ENCODE results near the gene C10orf62.
A peak's percentile ranks its signal among the peaks of the same experiment; 100 is the strongest.

C10orf62 gene

DNA sequence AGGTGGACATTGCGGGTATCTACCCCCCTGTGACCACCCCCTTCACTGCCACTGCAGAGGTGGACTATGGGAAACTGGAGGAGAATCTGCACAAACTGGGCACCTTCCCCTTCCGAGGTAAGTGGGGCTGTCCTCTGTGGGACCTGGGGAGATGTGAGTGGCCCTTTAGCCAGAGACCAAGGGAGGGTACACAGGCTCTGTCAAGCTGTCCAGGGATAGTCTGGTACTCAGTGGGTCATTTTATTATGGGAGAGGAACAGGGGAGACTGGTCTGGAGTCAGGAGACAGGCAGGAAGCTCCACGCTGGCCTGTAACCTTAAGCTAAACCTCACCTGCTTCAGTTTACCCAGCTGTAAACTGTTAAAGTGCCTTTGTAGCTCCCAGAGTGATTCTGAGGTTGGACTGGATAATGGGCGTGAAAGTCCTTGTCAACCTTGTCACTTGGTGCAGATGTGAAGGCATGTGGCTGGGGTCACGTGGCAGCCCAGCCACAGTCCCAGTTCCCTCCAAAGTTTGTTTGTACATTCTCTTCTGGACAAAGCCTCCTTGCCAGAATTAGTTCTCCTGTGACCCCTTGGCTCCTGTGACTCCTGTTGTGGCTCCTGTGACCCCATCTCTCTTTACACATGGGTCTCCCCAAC, 4.6 kb upstream of the C10orf62 start:
- DNase-seq (ENCODE audit: low spot score) = no peak

DNA sequence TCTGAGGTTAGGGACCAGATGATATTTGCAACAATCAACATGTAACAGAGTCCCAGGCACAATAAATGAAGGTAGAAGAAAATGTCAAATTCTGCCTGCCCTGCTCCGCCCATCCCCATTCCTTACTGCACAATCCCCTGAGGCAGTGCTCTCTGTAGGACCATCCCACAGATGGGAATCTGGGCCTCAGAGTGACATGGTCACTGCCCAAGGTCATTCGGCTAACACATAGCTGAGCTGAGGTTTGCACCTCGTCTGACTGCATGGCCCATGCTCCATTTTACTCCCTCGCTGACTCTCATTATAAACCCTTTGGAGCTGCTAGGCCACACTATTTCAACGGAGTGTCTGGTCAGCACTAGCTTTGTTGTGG, 4.1 kb upstream of the C10orf62 start:
- no peak for DNase-seq (ENCODE audit: low spot score)

GRCh38 chr10:97587183-97587582, 2.3 kb upstream of the C10orf62 start:
- DNase-seq (ENCODE audit: low spot score) = no peak

- no peak for DNase-seq (ENCODE audit: low spot score)
Measured at GRCh38 chr10:97590082-97590747, 694 bp downstream of the C10orf62 start.

DNA sequence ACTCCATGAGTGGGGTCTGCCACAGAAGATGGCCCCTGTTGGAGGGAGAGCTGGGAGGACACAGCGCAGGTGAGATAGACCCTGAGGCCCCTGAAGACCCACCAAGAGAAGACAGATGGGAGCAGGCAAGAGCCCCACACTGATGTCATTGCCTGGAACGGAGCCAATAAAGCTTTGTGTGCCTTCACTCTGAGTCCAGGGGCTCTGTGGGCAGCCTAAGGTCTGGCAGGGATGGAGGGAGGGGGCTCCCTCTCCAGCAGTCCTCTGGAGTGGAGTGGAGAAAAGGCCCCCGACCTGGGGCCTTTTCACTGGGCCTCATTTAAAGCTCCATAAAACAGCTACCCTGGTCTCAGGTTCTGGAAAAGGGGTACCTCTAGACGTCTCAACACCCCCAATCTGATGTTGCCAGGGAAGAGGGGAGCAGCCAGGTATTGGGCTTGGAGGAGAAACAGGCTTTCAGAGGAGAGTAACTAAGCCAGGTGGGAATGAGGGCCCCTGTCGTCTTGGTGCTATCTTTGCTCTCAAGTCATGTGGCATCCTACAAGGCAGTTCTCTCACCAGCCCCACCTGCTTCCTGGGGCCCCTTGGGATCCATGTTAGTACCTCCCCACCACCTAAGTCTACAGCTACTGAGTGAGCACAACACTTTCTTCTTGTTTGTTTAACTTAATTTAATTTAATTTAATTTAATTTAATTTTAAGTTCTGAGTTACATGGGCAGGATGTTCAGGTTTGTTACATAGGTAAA, 1.4 kb downstream of the C10orf62 start:
- DNase-seq (ENCODE audit: low spot score) = peak; percentile 29

GRCh38 chr10:97593421-97593820, 3.9 kb downstream of the C10orf62 start:
- DNase-seq (ENCODE audit: low spot score) = no peak

GRCh38 chr10:97596101-97597082, 6.9 kb downstream of the C10orf62 start:
- no peak for DNase-seq (ENCODE audit: low spot score)

GRCh38 chr10:97597778-97598177, 8.3 kb downstream of the C10orf62 start:
- no peak for DNase-seq (ENCODE audit: low spot score)

DNA sequence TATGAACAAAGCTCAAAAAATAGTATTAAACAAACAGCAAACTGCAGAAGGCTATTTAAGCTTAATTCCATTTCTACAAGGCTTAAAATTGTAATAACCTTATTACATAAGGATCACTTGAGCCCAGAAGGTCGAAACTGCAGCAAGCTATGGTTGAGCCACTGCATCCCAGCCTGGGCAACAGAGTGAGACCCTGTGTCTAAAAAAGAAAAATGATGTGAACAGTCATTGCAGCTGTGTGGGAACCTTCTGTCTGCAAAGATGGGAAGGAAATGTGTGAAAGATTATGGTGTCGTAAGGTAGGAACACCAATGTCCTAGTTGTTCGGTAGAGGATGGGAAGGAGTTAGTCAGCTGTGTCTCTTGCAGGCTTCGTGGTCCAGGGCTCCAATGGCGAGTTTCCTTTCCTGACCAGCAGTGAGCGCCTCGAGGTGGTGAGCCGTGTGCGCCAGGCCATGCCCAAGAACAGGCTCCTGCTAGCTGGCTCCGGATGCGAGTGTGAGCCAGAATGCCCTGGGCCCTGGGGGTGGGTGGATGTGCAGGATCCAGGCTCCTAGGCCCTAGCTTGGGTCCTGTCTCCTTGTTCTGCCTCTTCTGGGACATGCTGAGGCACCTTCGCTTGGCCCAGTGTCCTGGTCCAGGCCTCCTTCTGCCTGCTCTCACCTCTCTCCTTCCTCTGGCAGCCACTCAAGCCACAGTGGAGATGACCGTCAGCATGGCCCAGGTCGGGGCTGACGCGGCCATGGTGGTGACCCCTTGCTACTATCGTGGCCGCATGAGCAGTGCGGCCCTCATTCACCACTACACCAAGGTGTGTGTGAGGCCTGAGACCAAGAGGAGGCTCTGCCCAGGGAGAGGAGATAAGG, 9.1 kb downstream of the C10orf62 start:
- no peak for DNase-seq (ENCODE audit: low spot score)

GRCh38 chr10:97599272-97599619, 9.7 kb downstream of the C10orf62 start:
- no peak for DNase-seq (ENCODE audit: low spot score)

- DNase-seq (ENCODE audit: low spot score) = no peak
Measured at GRCh38 chr10:97600616-97601015, 11.1 kb downstream of the C10orf62 start.

DNA sequence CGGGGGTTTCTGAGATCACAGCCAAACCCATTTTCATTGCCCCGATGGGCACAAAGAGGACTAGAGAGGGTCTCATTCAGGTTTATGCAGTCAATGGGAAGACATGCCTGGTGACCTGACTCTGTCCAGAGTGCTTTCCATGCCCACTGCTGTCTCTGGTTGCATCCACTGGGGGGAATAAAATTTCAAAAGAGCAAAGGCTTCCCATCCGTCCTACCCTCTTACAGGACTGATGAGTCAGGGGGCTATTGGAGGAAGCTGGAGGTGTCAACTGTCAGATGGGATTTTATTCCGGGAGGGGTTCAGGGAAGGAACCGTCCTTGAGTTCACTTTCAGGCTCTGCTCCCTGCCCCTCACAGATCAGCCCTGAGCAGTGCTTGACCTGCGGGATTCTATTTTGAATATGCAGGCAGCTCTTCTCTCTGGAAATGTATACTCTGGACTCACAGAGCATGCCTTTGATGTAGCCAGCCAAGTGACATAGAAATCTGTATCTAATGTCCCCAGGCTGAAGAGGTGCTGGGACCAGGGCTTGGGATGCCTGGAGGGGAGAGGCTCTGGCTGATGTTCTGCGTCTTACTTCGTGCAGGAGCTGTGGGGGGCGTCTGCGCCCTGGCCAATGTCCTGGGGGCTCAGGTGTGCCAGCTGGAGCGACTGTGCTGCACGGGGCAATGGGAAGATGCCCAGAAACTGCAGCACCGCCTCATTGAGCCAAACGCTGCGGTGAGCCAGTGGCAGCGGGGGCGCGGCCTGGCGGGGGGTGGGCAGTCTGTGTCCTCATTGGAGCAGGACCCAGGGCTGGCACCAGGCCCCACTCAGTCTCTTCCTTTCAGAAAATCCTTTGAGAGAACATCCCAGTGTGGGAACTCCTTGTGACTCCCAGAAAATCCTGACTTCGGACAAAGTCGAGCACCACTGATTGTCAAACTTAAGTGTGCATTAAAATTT, 12.0 kb downstream of the C10orf62 start:
- no peak for DNase-seq (ENCODE audit: low spot score)

- DNase-seq (ENCODE audit: low spot score) = no peak
Measured at GRCh38 chr10:97607095-97607636, 17.6 kb downstream of the C10orf62 start.

DNA sequence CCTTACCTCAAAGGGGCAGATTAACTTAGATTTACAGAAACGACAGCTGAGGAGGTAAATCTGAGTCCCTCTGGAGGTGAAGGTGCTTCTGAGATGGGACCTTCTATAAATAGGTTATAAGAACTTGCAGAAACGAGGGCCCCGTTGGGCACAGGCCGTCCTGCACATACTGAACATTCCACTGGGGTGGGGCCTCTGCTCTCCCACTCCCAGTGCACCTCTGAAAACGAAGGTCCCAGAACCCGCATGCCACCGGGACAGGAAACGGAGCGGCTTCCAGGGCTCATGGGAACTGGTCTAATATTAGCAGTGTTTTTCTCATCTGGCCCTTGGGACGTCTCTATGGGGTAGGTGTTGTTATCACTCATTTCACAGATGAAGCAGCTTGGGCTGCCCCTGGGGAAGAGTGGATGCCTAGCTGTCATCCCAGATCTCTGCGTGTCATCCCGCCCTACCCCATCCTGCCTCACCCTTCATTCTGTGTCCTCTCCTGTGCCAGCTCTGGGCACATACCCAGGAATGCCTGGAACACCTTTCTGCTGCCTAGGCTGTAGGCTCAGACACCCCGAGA, 19.6 kb downstream of the C10orf62 start:
- no peak for DNase-seq (ENCODE audit: low spot score)

GRCh38 chr10:97611473-97611872, 22.0 kb downstream of the C10orf62 start:
- no peak for DNase-seq (ENCODE audit: low spot score)

GRCh38 chr10:97612386-97612785, 22.9 kb downstream of the C10orf62 start:
- DNase-seq (ENCODE audit: low spot score) = peak; percentile 62

DNA sequence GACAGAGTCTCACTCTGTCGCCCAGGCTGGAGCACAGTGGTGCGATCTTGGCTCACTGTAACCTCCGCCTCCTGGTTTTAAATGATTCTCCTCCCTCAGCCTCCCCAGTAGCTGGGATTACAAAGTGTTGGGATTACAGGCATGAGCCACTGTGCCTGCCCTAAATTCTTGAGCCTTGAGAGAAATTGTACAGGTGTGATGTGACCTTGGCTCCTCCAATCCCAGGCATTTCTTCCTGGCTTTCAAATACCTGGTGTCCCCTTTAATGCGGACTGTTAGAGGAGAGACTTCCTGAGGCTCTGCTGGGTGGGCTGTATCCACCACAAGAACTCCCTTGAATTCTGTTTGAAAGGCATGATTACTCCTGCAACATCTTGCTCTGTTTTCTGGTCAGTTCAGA, 28.8 kb downstream of the C10orf62 start:
- no peak for DNase-seq (ENCODE audit: low spot score)

- no peak for DNase-seq (ENCODE audit: low spot score)
Measured at GRCh38 chr10:97618733-97619132, 29.2 kb downstream of the C10orf62 start.

- DNase-seq (ENCODE audit: low spot score) = no peak
Measured at GRCh38 chr10:97623277-97623676, 33.8 kb downstream of the C10orf62 start.

All from NAMALWA (cell line).